ENCODE data around the gene PTPN1.

Gene PTPN1

DNA sequence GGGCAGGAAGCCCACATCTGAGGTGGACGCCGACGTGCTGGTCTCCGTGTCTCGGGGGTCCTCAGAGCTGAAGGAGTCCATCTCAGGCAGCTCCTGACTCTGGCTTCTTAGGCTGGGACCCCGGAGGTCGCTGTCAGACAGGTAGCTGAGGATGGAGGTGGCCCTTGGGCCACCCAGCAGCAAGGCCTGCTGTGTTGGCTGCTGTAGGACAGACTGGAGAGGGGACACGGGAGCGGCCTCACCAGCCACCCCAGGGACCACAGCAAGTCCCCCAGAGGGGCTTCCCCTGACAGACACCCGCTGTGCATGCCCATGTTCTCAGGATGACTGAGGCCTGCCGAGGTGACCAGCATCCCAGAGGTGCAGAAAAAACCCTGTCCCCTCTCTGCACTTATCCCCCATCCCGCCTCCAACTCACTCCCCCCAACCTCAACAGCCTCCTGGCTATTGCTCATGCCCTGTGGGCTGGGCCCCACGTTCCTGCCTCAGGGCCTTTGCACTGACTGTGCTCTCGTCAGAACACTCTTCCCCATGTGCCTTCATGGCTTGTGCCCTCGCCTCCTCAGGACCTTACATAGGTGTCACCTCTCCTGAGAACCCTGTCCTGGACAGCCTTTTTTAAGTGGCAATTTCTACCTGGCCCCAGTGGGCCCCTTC, 92.4 kb downstream of the PTPN1 start:
- Histone ChIP-seq H3K27ac (ENCODE audit: low read depth, low read length) (no peak overlapping the region), H3K27me3 (ENCODE audit: insufficient read depth, low read length) (no peaks in the 10 kb centered on the region), H3K4me1 (ENCODE audit: control insufficient read depth, insufficient read depth, low read length, unreplicated experiment) (no peaks in the 10 kb centered on the region), H3K79me2 (ENCODE audit: control insufficient read depth, insufficient read depth, low read length, unreplicated experiment) (no peaks in the 10 kb centered on the region), H3K36me3 (ENCODE audit: insufficient read depth, low read length) (no peaks in the 10 kb centered on the region), H2AFZ (ENCODE audit: low read length, unreplicated experiment) (no peak overlapping the region), H3K4me3 (ENCODE audit: low read depth, low read length) (no peak overlapping the region)

DNA sequence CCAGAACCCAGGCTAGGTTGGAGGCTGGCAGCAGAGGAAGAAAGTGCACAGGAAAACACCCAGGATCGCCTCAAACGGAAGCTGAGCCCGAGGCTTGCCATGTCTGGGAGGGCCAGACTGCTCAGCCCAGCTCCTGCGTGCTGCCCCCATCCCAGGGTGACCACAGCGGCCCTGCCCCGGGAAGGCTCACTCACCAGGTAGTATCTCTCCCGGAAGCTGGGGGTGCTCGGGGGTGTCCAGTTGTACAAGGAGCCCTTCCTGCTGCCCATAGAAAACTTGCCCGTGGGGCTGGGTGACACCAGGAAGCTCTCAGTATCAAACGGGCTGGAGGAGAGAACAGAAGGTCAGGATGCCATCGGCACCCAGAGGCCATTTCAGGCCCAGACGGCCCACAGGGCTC, 94.3 kb downstream of the PTPN1 start:
- H2AFZ ChIP-seq (ENCODE audit: low read length, unreplicated experiment): no peak overlapping the region
- no peaks in the 10 kb centered on the region for H3K36me3 ChIP-seq (ENCODE audit: insufficient read depth, low read length)
- no peak overlapping the region for H3K27ac ChIP-seq (ENCODE audit: low read depth, low read length)
- H3K4me1 ChIP-seq (ENCODE audit: control insufficient read depth, insufficient read depth, low read length, unreplicated experiment): no peaks in the 10 kb centered on the region
- no peaks in the 10 kb centered on the region for H3K79me2 ChIP-seq (ENCODE audit: control insufficient read depth, insufficient read depth, low read length, unreplicated experiment)
- H3K4me3 ChIP-seq (ENCODE audit: low read depth, low read length): no peak overlapping the region
- H3K27me3 ChIP-seq (ENCODE audit: insufficient read depth, low read length): no peaks in the 10 kb centered on the region

DNA sequence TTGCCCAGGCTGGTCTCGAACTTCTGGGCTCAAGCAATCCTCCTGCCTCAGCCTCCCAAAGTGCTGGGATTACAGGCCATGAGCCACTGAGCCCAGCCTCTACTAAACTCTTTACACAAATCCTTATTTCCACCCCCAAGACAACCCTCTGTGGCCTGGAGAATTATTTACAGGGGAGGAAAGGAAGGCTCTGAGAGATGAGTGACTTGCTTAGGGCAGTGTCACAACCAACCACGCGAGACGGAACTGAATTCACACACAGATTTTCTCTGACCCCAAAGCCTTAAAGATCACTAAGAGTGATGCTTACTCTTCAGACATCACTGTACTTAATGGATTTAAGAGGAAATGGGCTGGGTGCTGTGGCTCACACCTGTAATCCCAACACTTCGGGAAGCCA, 95.0 kb downstream of the PTPN1 start:
- Histone ChIP-seq H3K36me3 (ENCODE audit: insufficient read depth, low read length) (no peaks in the 10 kb centered on the region), H3K4me1 (ENCODE audit: control insufficient read depth, insufficient read depth, low read length, unreplicated experiment) (no peaks in the 10 kb centered on the region), H3K27me3 (ENCODE audit: insufficient read depth, low read length) (no peaks in the 10 kb centered on the region), H3K79me2 (ENCODE audit: control insufficient read depth, insufficient read depth, low read length, unreplicated experiment) (no peaks in the 10 kb centered on the region), H3K27ac (ENCODE audit: low read depth, low read length) (no peak overlapping the region), H3K4me3 (ENCODE audit: low read depth, low read length) (no peak overlapping the region), H2AFZ (ENCODE audit: low read length, unreplicated experiment) (no peak overlapping the region)

DNA sequence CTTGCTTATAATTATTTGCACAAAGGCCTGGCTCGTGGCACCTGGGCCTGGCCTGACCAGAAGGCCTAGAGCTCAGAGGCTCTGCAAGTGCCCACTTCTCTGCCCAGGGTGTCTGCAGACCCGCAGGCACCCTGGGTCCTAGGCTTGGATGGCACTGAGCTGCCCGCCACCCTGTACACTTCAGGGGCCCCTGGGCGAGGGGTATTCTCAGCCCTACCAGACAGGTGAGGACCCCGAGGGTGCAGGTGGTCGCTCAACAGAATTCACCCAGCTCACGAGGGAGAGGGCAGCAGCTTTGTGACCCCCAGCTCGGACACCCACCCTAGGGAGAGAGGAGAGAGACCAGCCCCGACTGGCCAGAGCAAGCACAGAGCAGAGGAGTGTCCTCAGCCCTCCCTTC, 97.3 kb downstream of the PTPN1 start:
- Histone ChIP-seq H3K27me3 (ENCODE audit: insufficient read depth, low read length) (no peaks in the 10 kb centered on the region), H2AFZ (ENCODE audit: low read length, unreplicated experiment) (no peak overlapping the region), H3K4me1 (ENCODE audit: control insufficient read depth, insufficient read depth, low read length, unreplicated experiment) (no peaks in the 10 kb centered on the region), H3K36me3 (ENCODE audit: insufficient read depth, low read length) (no peaks in the 10 kb centered on the region), H3K79me2 (ENCODE audit: control insufficient read depth, insufficient read depth, low read length, unreplicated experiment) (no peaks in the 10 kb centered on the region), H3K27ac (ENCODE audit: low read depth, low read length) (no peak overlapping the region), H3K4me3 (ENCODE audit: low read depth, low read length) (no peak overlapping the region)

DNA sequence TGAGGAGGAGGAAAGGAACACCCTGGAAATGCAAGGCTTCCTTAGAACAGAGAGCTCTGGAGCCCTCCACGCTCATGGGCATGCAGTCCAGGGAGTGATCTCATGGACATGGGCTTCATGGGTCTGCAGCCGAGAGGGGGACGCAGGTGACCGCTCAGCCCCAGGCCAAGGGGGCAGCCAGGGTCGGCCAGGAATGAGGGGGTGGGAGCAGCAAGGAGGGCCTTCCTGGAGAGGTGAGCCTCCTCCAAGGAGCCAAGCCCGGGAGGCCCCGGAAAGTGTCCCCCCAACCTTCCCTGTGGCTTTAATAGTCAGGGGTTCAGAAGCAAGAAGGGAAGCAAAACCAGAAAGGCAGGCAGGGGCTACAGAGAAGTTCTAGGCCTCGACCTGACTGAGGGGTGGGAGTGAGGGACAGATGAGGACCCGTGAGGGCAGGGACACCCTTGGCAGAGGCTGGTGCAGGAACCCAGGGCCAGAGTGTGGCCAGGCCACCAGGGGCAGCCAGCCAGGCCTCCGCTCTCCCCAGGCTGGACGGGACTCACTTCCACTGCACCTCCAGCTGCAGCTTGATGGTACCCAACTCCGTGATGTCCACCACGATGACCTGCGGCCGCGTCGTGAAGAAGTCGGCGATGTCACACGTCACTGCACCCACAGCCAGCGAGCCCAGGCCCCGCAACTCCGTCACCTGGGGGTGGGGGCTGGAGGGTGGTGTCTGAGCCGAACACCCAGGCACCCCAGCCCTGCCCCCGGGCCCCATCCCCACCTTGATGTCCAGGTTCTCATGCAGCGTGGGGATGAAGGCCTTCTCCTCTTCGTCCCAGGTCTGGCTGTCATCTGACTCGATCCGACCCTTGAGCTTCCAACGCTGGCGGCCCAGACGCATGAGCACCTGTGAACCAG, 97.9 kb downstream of the PTPN1 start:
- Histone ChIP-seq H3K79me2 (ENCODE audit: control insufficient read depth, insufficient read depth, low read length, unreplicated experiment) (no peaks in the 10 kb centered on the region), H3K27me3 (ENCODE audit: insufficient read depth, low read length) (no peaks in the 10 kb centered on the region), H3K27ac (ENCODE audit: low read depth, low read length) (no peak overlapping the region), H3K4me1 (ENCODE audit: control insufficient read depth, insufficient read depth, low read length, unreplicated experiment) (no peaks in the 10 kb centered on the region), H3K4me3 (ENCODE audit: low read depth, low read length) (no peak overlapping the region), H3K36me3 (ENCODE audit: insufficient read depth, low read length) (no peaks in the 10 kb centered on the region), H2AFZ (ENCODE audit: low read length, unreplicated experiment) (no peak overlapping the region)

DNA sequence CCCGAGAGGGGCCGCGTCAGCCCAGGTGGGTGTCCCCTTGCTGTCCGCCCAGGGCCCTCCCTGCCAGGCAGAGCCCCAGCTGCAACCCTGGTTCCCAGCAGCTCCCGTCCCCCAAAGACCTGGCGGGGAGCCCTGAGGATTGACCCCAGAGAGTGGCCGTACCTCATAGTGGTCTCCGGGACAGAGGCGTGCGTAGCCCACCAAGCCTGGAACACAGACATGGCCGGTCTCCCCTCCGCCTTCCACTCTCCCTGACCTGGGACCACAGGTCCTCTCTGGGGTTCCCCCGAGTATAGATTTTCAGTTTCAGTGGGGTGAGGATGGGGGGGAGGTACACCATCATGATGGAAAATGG, 98.5 kb downstream of the PTPN1 start:
- Histone ChIP-seq H3K36me3 (ENCODE audit: insufficient read depth, low read length) (no peaks in the 10 kb centered on the region), H3K4me1 (ENCODE audit: control insufficient read depth, insufficient read depth, low read length, unreplicated experiment) (no peaks in the 10 kb centered on the region), H2AFZ (ENCODE audit: low read length, unreplicated experiment) (no peak overlapping the region), H3K27me3 (ENCODE audit: insufficient read depth, low read length) (no peaks in the 10 kb centered on the region), H3K27ac (ENCODE audit: low read depth, low read length) (no peak overlapping the region), H3K4me3 (ENCODE audit: low read depth, low read length) (no peak overlapping the region), H3K79me2 (ENCODE audit: control insufficient read depth, insufficient read depth, low read length, unreplicated experiment) (no peaks in the 10 kb centered on the region)

DNA sequence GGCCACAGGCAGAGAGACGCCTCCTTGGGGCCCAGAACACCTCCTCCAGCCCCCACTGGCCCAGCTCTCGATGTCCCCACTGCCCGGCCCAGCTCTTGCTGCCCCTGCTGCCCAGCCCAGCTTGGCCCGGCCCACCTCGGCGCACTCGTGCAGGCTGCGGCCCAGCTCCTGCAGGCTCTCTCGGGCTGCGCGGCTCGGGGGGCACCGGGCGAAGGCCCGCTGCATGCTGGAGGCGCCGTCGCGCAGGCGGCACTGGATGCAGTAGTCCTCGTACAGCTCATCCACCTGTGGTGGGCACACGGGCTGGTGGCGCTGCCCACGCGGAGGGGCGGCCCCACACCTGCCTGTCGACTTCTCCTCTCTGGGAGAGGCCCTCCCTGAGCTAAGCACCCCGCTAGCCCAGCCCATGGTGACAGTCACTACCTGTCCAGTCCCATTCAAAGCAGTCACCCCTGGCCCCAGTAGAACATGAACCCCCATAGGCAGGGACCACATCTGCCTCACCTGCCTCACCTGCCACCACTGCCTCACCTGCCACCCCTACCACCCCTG, 99.3 kb downstream of the PTPN1 start:
- no peaks in the 10 kb centered on the region for H3K36me3 ChIP-seq (ENCODE audit: insufficient read depth, low read length)
- H2AFZ ChIP-seq (ENCODE audit: low read length, unreplicated experiment): no peak overlapping the region
- H3K27ac ChIP-seq (ENCODE audit: low read depth, low read length): no peak overlapping the region
- no peak overlapping the region for H3K4me3 ChIP-seq (ENCODE audit: low read depth, low read length)
- H3K4me1 ChIP-seq (ENCODE audit: control insufficient read depth, insufficient read depth, low read length, unreplicated experiment): no peaks in the 10 kb centered on the region
- no peaks in the 10 kb centered on the region for H3K27me3 ChIP-seq (ENCODE audit: insufficient read depth, low read length)
- no peaks in the 10 kb centered on the region for H3K79me2 ChIP-seq (ENCODE audit: control insufficient read depth, insufficient read depth, low read length, unreplicated experiment)

DNA sequence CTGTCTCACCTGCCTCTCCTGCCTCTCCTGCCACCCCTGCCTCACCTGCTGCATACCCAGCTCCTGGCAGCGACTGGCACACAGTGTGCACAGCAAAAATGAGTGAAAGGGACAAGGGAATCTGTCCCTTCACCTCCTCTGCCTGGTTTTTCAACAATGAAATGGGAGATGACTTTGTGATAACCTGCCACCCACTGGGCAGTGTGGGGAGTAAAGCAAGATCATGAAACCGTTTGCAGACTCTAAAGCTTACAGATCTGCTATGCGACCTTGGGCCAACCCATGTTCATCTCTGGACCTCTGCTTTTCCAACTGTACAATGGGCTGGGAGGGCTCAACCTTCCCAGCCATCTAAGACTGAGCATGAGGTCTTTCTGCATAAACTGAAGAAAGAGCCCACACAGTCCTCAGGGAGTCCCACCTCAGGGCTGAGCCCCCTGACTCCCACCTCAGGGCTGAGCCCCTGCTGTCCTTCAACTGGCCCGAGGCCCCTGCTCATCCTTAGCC, 100.1 kb downstream of the PTPN1 start:
- H3K79me2 ChIP-seq (ENCODE audit: control insufficient read depth, insufficient read depth, low read length, unreplicated experiment): no peaks in the 10 kb centered on the region
- H3K4me1 ChIP-seq (ENCODE audit: control insufficient read depth, insufficient read depth, low read length, unreplicated experiment): no peaks in the 10 kb centered on the region
- H3K36me3 ChIP-seq (ENCODE audit: insufficient read depth, low read length): no peaks in the 10 kb centered on the region
- no peak overlapping the region for H2AFZ ChIP-seq (ENCODE audit: low read length, unreplicated experiment)
- H3K27me3 ChIP-seq (ENCODE audit: insufficient read depth, low read length): no peaks in the 10 kb centered on the region
- H3K4me3 ChIP-seq (ENCODE audit: low read depth, low read length): no peak overlapping the region
- no peak overlapping the region for H3K27ac ChIP-seq (ENCODE audit: low read depth, low read length)

DNA sequence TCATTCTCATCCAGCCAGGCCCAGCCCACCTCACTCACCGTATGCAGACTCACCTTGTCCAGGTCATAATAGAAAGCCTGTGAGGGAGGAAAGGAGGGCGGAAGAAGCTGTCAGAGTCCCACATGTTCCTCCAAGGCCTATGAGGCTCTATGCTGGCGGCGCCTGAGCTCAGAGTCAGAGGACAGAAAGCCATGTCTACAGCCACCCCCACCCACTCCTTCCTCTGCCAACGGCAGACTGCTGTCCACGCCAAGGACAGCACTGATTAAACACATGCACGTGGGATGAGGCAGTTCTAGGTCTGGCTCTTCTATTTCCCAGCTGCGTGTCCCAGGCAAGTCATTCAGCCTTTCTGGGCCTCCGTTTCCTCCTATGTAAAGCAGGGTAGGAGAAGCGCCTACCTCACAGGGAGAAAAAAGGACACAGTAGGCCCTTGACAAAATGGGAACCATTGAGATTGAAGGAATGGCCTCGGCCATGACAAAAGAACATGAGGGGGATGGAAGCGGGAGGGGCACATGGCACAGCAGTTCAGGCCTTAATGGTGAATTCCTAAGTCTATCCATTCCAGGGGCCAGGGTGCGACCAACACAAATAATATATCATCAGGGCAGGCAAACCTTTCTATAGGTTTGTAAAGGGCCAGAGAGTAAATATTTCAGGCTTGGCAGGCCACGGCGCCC, 101.1 kb downstream of the PTPN1 start:
- Histone ChIP-seq H3K27ac (ENCODE audit: low read depth, low read length) (no peak overlapping the region), H2AFZ (ENCODE audit: low read length, unreplicated experiment) (no peak overlapping the region), H3K4me1 (ENCODE audit: control insufficient read depth, insufficient read depth, low read length, unreplicated experiment) (no peaks in the 10 kb centered on the region), H3K4me3 (ENCODE audit: low read depth, low read length) (no peak overlapping the region), H3K27me3 (ENCODE audit: insufficient read depth, low read length) (no peaks in the 10 kb centered on the region), H3K36me3 (ENCODE audit: insufficient read depth, low read length) (no peaks in the 10 kb centered on the region), H3K79me2 (ENCODE audit: control insufficient read depth, insufficient read depth, low read length, unreplicated experiment) (no peaks in the 10 kb centered on the region)

DNA sequence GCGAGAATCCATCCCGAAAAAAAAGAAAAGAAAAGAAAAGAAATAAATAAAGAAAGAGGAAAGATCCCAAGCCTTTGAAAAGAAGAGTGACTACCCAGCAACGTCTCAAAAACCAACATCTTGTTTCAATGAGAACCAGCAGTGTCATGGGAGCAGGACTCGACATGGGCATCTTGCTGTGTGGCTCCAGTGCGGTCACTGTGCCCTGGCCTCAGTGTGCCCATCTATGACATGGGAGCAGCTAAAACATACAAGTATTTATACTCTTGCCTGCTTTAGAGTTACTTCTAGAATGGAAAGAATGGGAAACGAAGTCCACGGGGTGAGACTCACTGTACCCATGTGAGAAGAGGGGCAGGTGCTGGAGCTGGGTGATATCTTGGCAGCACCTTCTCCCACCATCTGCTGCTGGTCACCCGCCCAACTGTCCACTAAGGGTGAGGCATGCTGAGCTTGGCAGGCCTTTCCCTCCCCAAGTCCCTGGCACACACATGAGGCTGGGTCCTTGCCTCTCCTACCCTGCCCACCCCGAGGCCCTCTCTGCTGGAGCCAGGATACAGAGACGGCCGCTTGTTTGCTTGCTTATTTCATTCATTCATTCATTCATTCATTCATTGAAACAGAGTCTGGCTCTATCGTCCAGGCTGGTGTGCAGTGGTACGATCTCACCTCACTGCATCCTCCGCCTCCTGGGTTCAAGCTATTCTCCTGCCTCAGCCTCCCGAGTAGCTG, 103.4 kb downstream of the PTPN1 start:
- Histone ChIP-seq H2AFZ (ENCODE audit: low read length, unreplicated experiment) (no peak overlapping the region), H3K4me3 (ENCODE audit: low read depth, low read length) (no peak overlapping the region), H3K27me3 (ENCODE audit: insufficient read depth, low read length) (no peaks in the 10 kb centered on the region), H3K27ac (ENCODE audit: low read depth, low read length) (no peak overlapping the region), H3K36me3 (ENCODE audit: insufficient read depth, low read length) (no peaks in the 10 kb centered on the region), H3K4me1 (ENCODE audit: control insufficient read depth, insufficient read depth, low read length, unreplicated experiment) (no peaks in the 10 kb centered on the region), H3K79me2 (ENCODE audit: control insufficient read depth, insufficient read depth, low read length, unreplicated experiment) (no peaks in the 10 kb centered on the region)
